Hepatocyte (in vitro differentiated cells): ENCODE data around the gene BCAP29. TPM values are rescaled to one million over a fixed set of nuclear protein-coding genes. Genes with fewer than 3 reads are reported as not detected.

Experiments
- DNase-seq: peaks from one replicate; pipeline ENCODE4 v3.0.0-alpha.2; 2016; ENCODE audit warnings: low spot score
- H2AFZ ChIP-seq: fragments of 200-600 bp; sonication (generic); 2 replicates; pipeline ENCODE4 v1.6.0; 2016; ENCODE audit warnings: antibody characterized with exemption, mild to moderate bottlenecking
- H3K27ac ChIP-seq: fragments of 200-600 bp; sonication (generic); 2 replicates; pipeline ENCODE4 v1.5.1; 2016; ENCODE audit warnings: mild to moderate bottlenecking
- H3K27me3 ChIP-seq: fragments of 200-600 bp; sonication (generic); 2 replicates; pipeline ENCODE4 v1.6.1; 2016
- H3K36me3 ChIP-seq: fragments of 200-600 bp; sonication (generic); replicated peaks from 2 replicates; pipeline ENCODE4 v1.5.1; 2016; ENCODE audit warnings: low read depth; ENCODE audit not compliant: insufficient read depth
- H3K4me1 ChIP-seq: fragments of 200-600 bp; sonication (generic); 2 replicates; pipeline ENCODE4 v1.5.1; 2016; ENCODE audit warnings: mild to moderate bottlenecking, moderate library complexity; ENCODE audit not compliant: insufficient read depth
- H3K4me2 ChIP-seq: fragments of 200-600 bp; sonication (generic); 2 replicates; pipeline ENCODE4 v1.6.0; 2016
- H3K4me3 ChIP-seq: fragments of 200-600 bp; sonication (generic); 2 replicates; pipeline ENCODE4 v1.5.1; 2016; ENCODE audit warnings: mild to moderate bottlenecking
- H3K79me2 ChIP-seq: fragments of 200-600 bp; sonication (generic); 2 replicates; pipeline ENCODE4 v1.6.0; 2017; ENCODE audit warnings: mild to moderate bottlenecking
- H3K9me2 ChIP-seq: fragments of 200-600 bp; sonication (generic); replicated peaks from 2 replicates; pipeline ENCODE4 v1.6.0; 2017; ENCODE audit warnings: mild to moderate bottlenecking; ENCODE audit not compliant: insufficient read depth
- H3K9me3 ChIP-seq: fragments of 200-600 bp; sonication (generic); 2 replicates; pipeline ENCODE4 v1.5.1; 2016; ENCODE audit warnings: low read depth, mild to moderate bottlenecking
- H4K20me1 ChIP-seq: fragments of 200-600 bp; sonication (generic); 2 replicates; pipeline ENCODE4 v1.6.0; 2016; ENCODE audit warnings: mild to moderate bottlenecking; ENCODE audit not compliant: insufficient read depth, poor library complexity, severe bottlenecking
- CTCF ChIP-seq: fragments of 200-600 bp; sonication (generic); IDR thresholded peaks from 2 replicates; pipeline ENCODE4 v1.5.1; 2016; ENCODE audit warnings: antibody characterized with exemption, mild to moderate bottlenecking; ENCODE audit not compliant: poor library complexity
- EZH2 ChIP-seq: fragments of 200-600 bp; sonication (generic); IDR thresholded peaks from 2 replicates; pipeline ENCODE4 v1.6.1; 2016; ENCODE audit warnings: antibody characterized with exemption, mild to moderate bottlenecking, borderline replicate concordance
- EZH2phosphoT487 ChIP-seq: fragments of 200-600 bp; sonication (generic); IDR thresholded peaks from one replicate; pipeline ENCODE4 v1.6.1; 2018; ENCODE audit warnings: antibody characterized with exemption, mild to moderate bottlenecking, low read depth, moderate library complexity; ENCODE audit not compliant: unreplicated experiment, severe bottlenecking
- WGBS: methylation state at CpG from one replicate; pipeline ENCODE4 v1.1.6; 2016; ENCODE audit warnings: low lambda C conversion rate; ENCODE audit errors: missing lambda C conversion rate; 5-methylcytosine and 5-hydroxymethylcytosine counted together
- polyA plus RNA-seq: library from polyadenylated mRNA; unstranded; fragments of >200 nt; fragmentation: Nextera tagmentation; extraction: Ambion mirVana; gene quantifications from 2 replicates; pipeline ENCODE4 v1.2.1, GENCODE V29; 2016
- total RNA-seq: library from RNA; depleted of rRNA; stranded (reverse); fragments of >200 nt; gene quantifications from 2 replicates; pipeline ENCODE4 v1.2.3, GENCODE V29; 2014

BCAP29 gene
- total and polyA plus RNA-seq, 2 experiments from 2014 or later: 35.1 to 76.6 TPM

GRCh38 chr7:107599262-107599661, 19.2 kb downstream of the BCAP29 start:
- Histone ChIP-seq H3K9me3 (no peaks in the 10 kb centered on the region), H3K4me2 (no peak overlapping the region), H3K4me1 (no peaks in the 10 kb centered on the region), H3K9me2 (no peaks in the 10 kb centered on the region), H2AFZ (no peak overlapping the region), H3K79me2 (no peaks in the 10 kb centered on the region), H3K36me3 (no peaks in the 10 kb centered on the region), H3K27me3 (no peaks in the 10 kb centered on the region), H4K20me1 (no peaks in the 10 kb centered on the region), H3K4me3 (no peak overlapping the region), H3K27ac (no peak overlapping the region)
- WGBS: 100% methylated on average over 1 of the region's 1 CpG
- TF ChIP-seq EZH2phosphoT487: no peak
- no peak for DNase-seq

- H3K4me3 ChIP-seq: no peak overlapping the region
- no peaks in the 10 kb centered on the region for H3K4me1 ChIP-seq
- no peaks in the 10 kb centered on the region for H3K36me3 ChIP-seq
- no peak for TF ChIP-seq EZH2
- TF ChIP-seq EZH2phosphoT487: no peak
- TF ChIP-seq CTCF: no peak
- WGBS: 91% methylated on average over 2 of the region's 2 CpGs
- H3K9me2 ChIP-seq: no peaks in the 10 kb centered on the region
- no peaks in the 10 kb centered on the region for H4K20me1 ChIP-seq
- DNase-seq: no peak
- H3K9me3 ChIP-seq: no peaks in the 10 kb centered on the region
- no peaks in the 10 kb centered on the region for H3K27me3 ChIP-seq
- H3K27ac ChIP-seq: no peak overlapping the region
- H2AFZ ChIP-seq: no peak overlapping the region
- H3K79me2 ChIP-seq: no peaks in the 10 kb centered on the region
- H3K4me2 ChIP-seq: no peak overlapping the region
Measured at GRCh38 chr7:107600816-107601215, 20.8 kb downstream of the BCAP29 start.

- no peak overlapping the region for H3K4me2 ChIP-seq
- no peaks in the 10 kb centered on the region for H3K9me3 ChIP-seq
- no peak overlapping the region for H3K4me3 ChIP-seq
- no peaks in the 10 kb centered on the region for H3K27me3 ChIP-seq
- H2AFZ ChIP-seq: no peak overlapping the region
- no peaks in the 10 kb centered on the region for H3K79me2 ChIP-seq
- no peaks in the 10 kb centered on the region for H3K4me1 ChIP-seq
- H3K36me3 ChIP-seq: no peaks in the 10 kb centered on the region
- DNase-seq: no peak
- WGBS: 94% methylated on average over 3 of the region's 3 CpGs
- no peaks in the 10 kb centered on the region for H4K20me1 ChIP-seq
- no peaks in the 10 kb centered on the region for H3K9me2 ChIP-seq
- H3K27ac ChIP-seq: no peak overlapping the region
- TF ChIP-seq EZH2: no peak
- TF ChIP-seq CTCF: no peak
- no peak for TF ChIP-seq EZH2phosphoT487
Measured at GRCh38 chr7:107605218-107605815, 25.3 kb downstream of the BCAP29 start.

GRCh38 chr7:107606303-107606702, 26.3 kb downstream of the BCAP29 start:
- Histone ChIP-seq H3K4me2 (no peak overlapping the region), H3K79me2 (no peaks in the 10 kb centered on the region), H3K4me1 (no peaks in the 10 kb centered on the region), H3K4me3 (no peak overlapping the region), H3K9me2 (no peaks in the 10 kb centered on the region), H3K27ac (no peak overlapping the region), H3K36me3 (no peaks in the 10 kb centered on the region), H4K20me1 (no peaks in the 10 kb centered on the region), H2AFZ (no peak overlapping the region), H3K27me3 (no peaks in the 10 kb centered on the region), H3K9me3 (no peaks in the 10 kb centered on the region)
- no peak for DNase-seq
- 97% methylated on average over 1 of the region's 1 CpG for WGBS
- TF ChIP-seq EZH2 (no peak), CTCF (no peak), EZH2phosphoT487 (no peak)
